ENCODE results near the gene SLC25A26.
"Not testable (repeated sequence)": the region's sequence is repeated elsewhere in the genome, so short reads cannot be mapped to it uniquely, and the experiment has no call there.

- not testable (repeated sequence) for TF ChIP-seq CTCF, EP300 (IDR thresholded peaks at IDR 0.05)
Observed at GRCh38 chr3:66299085-66299484, 78.3 kb downstream of the SLC25A26 start.

All from sigmoid colon (tissue), 4 donors.